ENCODE results near the gene NAA16. TPM values are rescaled to one million over a fixed set of nuclear protein-coding genes. Genes with fewer than 3 reads are reported as not detected.

NAA16 gene
- total RNA-seq, 1 experiment from 2014 or later, result 9.8 TPM

DNA sequence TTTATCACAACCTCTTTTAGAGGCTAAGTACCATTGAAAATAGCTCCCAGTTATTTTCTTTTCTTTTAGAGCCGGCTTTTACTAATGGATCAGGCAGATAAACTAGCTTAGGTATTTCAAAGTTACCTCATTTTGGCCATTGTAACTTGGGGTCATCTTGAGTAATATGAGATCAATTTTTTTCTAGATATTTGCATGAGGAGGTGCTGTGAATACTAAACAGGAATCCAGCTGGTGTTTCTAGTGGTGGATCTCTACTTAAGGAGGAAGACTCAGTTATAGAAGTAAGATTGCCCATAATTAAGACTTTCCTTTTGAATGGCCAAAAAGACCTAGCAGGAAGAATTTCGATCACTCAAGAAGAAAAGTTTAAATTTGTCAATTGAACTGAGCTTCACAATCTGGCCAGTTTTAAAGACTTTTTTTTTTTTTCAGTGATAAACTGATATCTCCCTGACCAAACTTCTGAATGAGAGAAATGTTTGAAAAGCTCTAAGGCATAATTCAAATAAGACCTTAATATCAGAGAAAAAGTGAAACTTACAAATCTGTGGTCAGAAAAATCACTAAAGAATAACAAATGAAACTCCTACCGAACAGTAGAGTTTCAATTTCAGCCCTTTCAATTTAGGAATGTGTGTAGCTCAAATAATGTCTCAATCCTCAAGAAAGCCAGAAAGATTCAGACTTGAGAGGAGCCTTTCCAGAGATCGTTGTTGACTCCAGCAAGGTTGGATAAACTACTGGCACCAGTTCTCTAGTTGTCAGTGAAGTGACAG lies 11.6 kb upstream of the NAA16 start:
- H3K79me2 ChIP-seq (ENCODE audit: low read length), result no peaks in the 10 kb centered on the region
- no peaks in the 10 kb centered on the region for H3F3A ChIP-seq (ENCODE audit: low read length, unreplicated experiment)
- H3K27ac ChIP-seq (ENCODE audit: low read length), result no peak overlapping the region
- H3K4me3 ChIP-seq (ENCODE audit: low read length), result no peak overlapping the region
- ChIA-PET CTCF (no interaction called here), POLR2A (ENCODE audit: unreplicated experiment) (interaction anchor here (0.6 kb wide), 1 partner anchor 72 kb away, joined by 6 read pairs; no protein-coding TSS in a partner anchor)
- H3K27me3 ChIP-seq (ENCODE audit: low read length), result no peaks in the 10 kb centered on the region
- no TSS peak for BruUV-seq (replicated peaks)
- no peak for TF ChIP-seq EZH2 (IDR thresholded peaks at IDR 0.05; ENCODE audit: low read length, unreplicated experiment)
- TF ChIP-seq, protein P1, sequence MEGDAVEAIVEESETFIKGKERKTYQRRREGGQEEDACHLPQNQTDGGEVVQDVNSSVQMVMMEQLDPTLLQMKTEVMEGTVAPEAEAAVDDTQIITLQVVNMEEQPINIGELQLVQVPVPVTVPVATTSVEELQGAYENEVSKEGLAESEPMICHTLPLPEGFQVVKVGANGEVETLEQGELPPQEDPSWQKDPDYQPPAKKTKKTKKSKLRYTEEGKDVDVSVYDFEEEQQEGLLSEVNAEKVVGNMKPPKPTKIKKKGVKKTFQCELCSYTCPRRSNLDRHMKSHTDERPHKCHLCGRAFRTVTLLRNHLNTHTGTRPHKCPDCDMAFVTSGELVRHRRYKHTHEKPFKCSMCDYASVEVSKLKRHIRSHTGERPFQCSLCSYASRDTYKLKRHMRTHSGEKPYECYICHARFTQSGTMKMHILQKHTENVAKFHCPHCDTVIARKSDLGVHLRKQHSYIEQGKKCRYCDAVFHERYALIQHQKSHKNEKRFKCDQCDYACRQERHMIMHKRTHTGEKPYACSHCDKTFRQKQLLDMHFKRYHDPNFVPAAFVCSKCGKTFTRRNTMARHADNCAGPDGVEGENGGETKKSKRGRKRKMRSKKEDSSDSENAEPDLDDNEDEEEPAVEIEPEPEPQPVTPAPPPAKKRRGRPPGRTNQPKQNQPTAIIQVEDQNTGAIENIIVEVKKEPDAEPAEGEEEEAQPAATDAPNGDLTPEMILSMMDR (conservative IDR thresholded peaks at IDR 0.05; ENCODE audit: low read depth, low read length), result no peak
- no peak for TF ChIP-seq EZH2phosphoT487 (IDR thresholded peaks at IDR 0.05; ENCODE audit: borderline replicate concordance, low read length)
- ATAC-seq (no peak), DNase-seq (no peak)
- no peaks in the 10 kb centered on the region for H4K20me1 ChIP-seq (ENCODE audit: low read length)
- no peaks in the 10 kb centered on the region for H3K36me3 ChIP-seq (ENCODE audit: low read depth, low read length)
- H3K4me1 ChIP-seq (ENCODE audit: insufficient read depth, low read length), result peaks cover 8% of the 10 kb centered on the region
- no peak overlapping the region for H2AFZ ChIP-seq (ENCODE audit: low read length)
- no peaks in the 10 kb centered on the region for H3K9me3 ChIP-seq (ENCODE audit: low read length)
- H3K4me2 ChIP-seq (ENCODE audit: low read length), result no peak overlapping the region
- intact Hi-C loops (cut with micrococcal nuclease), result no loop called here
- no peak overlapping the region for H3K9ac ChIP-seq (ENCODE audit: low read length)
- H3K9me2 ChIP-seq (replicated peaks; ENCODE audit: low read length), result no peaks in the 10 kb centered on the region

DNA sequence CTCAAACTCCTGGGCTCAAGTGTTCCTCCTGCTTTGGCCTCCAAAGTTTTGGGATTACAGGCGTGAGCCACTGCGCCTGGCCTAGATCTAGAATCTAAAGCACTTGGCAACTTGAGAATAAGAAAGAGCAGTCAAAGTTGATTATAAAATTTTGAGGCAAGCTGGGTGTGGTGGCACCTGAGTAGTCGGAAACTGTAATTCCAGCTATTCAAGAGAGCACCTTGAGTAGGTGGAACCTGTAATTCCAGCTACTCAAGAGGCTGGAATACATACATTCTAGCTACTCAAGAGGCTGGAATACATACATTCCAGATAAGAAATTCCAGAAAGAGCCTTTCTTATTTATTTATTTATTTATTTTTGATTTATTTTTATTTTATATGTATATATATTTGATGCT lies 8.3 kb upstream of the NAA16 start:
- Histone ChIP-seq H2AFZ (ENCODE audit: low read length) (no peak overlapping the region), H3F3A (ENCODE audit: low read length, unreplicated experiment) (no peaks in the 10 kb centered on the region), H3K79me2 (ENCODE audit: low read length) (no peaks in the 10 kb centered on the region), H3K9me2 (replicated peaks; ENCODE audit: low read length) (no peaks in the 10 kb centered on the region), H3K4me1 (ENCODE audit: insufficient read depth, low read length) (no peaks in the 10 kb centered on the region), H3K27ac (ENCODE audit: low read length) (no peak overlapping the region), H3K9me3 (ENCODE audit: low read length) (no peaks in the 10 kb centered on the region), H3K9ac (ENCODE audit: low read length) (no peak overlapping the region), H3K4me2 (ENCODE audit: low read length) (no peak overlapping the region), H3K4me3 (ENCODE audit: low read length) (no peak overlapping the region), H3K27me3 (ENCODE audit: low read length) (no peaks in the 10 kb centered on the region), H3K36me3 (ENCODE audit: low read depth, low read length) (no peaks in the 10 kb centered on the region), H4K20me1 (ENCODE audit: low read length) (no peaks in the 10 kb centered on the region)
- DNase-seq, result no peak
- CTCF ChIA-PET, result no interaction called here
- POLR2A ChIA-PET (ENCODE audit: unreplicated experiment), result no interaction called here
- BruUV-seq (replicated peaks), result no TSS peak
- no peak for ATAC-seq
- TF ChIP-seq, protein P1 (conservative IDR thresholded peaks at IDR 0.05; ENCODE audit: low read depth, low read length), result no peak
- TF ChIP-seq EZH2 (IDR thresholded peaks at IDR 0.05; ENCODE audit: low read length, unreplicated experiment), result no peak
- no peak for TF ChIP-seq EZH2phosphoT487 (IDR thresholded peaks at IDR 0.05; ENCODE audit: borderline replicate concordance, low read length)
- intact Hi-C loops (cut with micrococcal nuclease), result no loop called here

DNA sequence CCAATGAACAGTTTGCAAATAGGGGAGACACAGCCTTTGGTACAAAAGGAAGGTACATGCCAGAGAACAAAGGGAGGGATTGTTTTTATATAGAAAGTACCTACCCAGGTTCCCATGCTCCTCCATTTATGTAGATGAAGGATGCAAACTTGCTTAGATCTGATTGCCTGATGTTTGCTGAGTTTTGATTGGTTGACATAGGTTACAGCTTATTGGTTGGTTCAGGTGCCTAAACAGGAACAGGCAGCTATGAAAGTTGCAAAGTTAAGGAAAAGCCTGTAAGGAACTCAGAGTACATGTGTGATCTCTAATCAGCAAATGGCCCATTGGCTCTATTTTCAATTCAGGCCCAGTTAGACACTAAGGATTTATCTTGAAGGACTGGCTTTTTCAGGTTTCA lies 6.5 kb upstream of the NAA16 start:
- H3K4me1 ChIP-seq (ENCODE audit: insufficient read depth, low read length), result no peaks in the 10 kb centered on the region
- no peak overlapping the region for H3K27ac ChIP-seq (ENCODE audit: low read length)
- no peaks in the 10 kb centered on the region for H3K9me2 ChIP-seq (replicated peaks; ENCODE audit: low read length)
- no TSS peak for BruUV-seq (replicated peaks)
- no peak for DNase-seq
- H3K79me2 ChIP-seq (ENCODE audit: low read length), result no peaks in the 10 kb centered on the region
- POLR2A ChIA-PET (ENCODE audit: unreplicated experiment), result no interaction called here
- TF ChIP-seq EZH2 (IDR thresholded peaks at IDR 0.05; ENCODE audit: low read length, unreplicated experiment), result no peak
- CTCF ChIA-PET, result no interaction called here
- no peak overlapping the region for H3K4me3 ChIP-seq (ENCODE audit: low read length)
- no peaks in the 10 kb centered on the region for H3K9me3 ChIP-seq (ENCODE audit: low read length)
- no peaks in the 10 kb centered on the region for H4K20me1 ChIP-seq (ENCODE audit: low read length)
- no peak overlapping the region for H2AFZ ChIP-seq (ENCODE audit: low read length)
- intact Hi-C loops (cut with micrococcal nuclease), result no loop called here
- H3K27me3 ChIP-seq (ENCODE audit: low read length), result no peaks in the 10 kb centered on the region
- no peak overlapping the region for H3K9ac ChIP-seq (ENCODE audit: low read length)
- no peak overlapping the region for H3K4me2 ChIP-seq (ENCODE audit: low read length)
- H3K36me3 ChIP-seq (ENCODE audit: low read depth, low read length), result no peaks in the 10 kb centered on the region
- H3F3A ChIP-seq (ENCODE audit: low read length, unreplicated experiment), result no peaks in the 10 kb centered on the region
- no peak for ATAC-seq
